ENCODE measurements around the gene ADD2.
"Not testable (repeated sequence)": the region's sequence is repeated elsewhere in the genome, so short reads cannot be mapped to it uniquely, and the experiment has no call there.

Gene ADD2

DNA sequence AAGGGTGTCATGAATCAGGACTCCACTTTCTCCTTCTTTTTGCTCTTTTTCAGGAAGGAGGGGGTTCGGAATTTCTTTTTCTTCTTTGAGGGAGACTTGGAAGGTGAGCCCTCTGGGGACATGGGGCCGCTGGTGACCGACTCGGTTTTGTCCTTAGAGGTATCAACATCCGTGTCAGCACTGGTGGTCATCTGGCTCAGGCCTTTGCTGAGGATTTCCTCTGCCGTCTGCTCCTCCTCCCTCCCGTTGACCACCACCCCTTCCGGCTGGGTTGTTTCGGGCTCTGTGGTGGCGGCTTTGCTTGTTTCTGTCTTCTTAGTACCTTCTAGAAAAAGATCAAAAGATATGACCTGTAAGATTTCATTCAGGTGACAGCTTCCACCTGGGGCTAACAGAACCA is 104.6 kb downstream of the ADD2 start:
- TF ChIP-seq, protein P1, sequence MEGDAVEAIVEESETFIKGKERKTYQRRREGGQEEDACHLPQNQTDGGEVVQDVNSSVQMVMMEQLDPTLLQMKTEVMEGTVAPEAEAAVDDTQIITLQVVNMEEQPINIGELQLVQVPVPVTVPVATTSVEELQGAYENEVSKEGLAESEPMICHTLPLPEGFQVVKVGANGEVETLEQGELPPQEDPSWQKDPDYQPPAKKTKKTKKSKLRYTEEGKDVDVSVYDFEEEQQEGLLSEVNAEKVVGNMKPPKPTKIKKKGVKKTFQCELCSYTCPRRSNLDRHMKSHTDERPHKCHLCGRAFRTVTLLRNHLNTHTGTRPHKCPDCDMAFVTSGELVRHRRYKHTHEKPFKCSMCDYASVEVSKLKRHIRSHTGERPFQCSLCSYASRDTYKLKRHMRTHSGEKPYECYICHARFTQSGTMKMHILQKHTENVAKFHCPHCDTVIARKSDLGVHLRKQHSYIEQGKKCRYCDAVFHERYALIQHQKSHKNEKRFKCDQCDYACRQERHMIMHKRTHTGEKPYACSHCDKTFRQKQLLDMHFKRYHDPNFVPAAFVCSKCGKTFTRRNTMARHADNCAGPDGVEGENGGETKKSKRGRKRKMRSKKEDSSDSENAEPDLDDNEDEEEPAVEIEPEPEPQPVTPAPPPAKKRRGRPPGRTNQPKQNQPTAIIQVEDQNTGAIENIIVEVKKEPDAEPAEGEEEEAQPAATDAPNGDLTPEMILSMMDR (IDR thresholded peaks at IDR 0.05; ENCODE audit: low read depth, low read length), result no peak
- H3K4me3 ChIP-seq (ENCODE audit: low read depth, low read length), result no peak overlapping the region

DNA sequence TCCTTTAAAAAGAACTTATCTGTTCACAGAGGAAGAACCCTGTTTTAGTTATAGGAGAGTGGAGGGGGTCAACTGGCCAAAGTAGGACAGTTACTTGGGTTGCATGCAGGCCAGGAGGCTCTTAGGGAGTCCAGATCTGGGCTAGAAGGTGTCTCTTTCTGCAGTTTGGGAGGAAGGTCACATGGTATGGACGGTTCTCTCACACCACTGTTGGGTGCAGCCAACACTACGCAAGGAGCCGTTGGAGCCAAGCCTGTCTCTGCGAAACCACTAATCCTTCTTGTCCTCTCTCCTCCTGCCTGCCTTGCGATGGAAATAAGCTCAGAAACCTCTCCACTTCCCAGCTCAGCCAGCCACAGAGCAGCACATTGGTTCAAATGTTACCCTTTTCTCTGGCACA is 108.4 kb downstream of the ADD2 start:
- TF ChIP-seq, protein P1 (IDR thresholded peaks at IDR 0.05; ENCODE audit: low read depth, low read length), result no peak
- no peak overlapping the region for H3K4me3 ChIP-seq (ENCODE audit: low read depth, low read length)

DNA sequence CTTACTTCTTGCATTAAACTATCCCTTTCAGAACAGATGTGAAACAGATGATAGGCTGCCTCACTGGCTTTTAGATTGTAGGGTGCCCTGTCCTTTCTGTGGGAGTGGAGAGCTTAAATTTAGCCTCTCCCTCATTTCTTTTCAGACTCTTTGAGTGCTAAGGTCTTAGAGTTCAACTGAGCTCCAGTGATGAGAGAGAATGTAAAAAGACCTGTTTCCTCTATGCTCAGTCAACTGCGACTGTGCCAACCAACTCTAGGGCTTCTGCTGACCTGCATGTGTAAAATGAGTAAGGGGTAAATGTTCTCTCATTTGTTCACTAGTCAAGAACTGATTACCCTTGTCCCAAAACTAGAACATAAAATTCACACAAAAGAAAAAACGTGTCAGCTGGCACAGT is 109.5 kb downstream of the ADD2 start:
- TF ChIP-seq, protein P1 (IDR thresholded peaks at IDR 0.05; ENCODE audit: low read depth, low read length), result no peak
- H3K4me3 ChIP-seq (ENCODE audit: low read depth, low read length), result no peak overlapping the region

DNA sequence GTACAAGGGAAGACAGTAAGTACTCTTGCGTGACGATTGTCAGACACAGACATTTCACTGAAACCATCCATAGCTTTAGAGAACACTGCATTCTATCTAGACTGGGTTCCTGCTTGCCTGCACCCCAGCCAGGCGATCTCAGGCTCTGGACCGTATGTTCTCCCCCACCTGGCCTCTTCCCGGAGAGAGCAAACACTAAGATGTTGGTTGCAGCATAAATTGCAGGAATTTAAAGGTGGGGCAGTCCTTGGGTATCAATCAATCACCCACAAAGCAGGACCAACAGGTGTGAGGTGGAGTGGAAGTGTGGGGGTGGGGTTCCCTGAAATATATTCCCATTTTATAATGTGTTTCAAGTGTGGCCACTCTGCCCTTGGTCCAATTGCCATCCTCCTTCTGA is 110.8 kb downstream of the ADD2 start:
- TF ChIP-seq, protein P1 (IDR thresholded peaks at IDR 0.05; ENCODE audit: low read depth, low read length), result no peak

DNA sequence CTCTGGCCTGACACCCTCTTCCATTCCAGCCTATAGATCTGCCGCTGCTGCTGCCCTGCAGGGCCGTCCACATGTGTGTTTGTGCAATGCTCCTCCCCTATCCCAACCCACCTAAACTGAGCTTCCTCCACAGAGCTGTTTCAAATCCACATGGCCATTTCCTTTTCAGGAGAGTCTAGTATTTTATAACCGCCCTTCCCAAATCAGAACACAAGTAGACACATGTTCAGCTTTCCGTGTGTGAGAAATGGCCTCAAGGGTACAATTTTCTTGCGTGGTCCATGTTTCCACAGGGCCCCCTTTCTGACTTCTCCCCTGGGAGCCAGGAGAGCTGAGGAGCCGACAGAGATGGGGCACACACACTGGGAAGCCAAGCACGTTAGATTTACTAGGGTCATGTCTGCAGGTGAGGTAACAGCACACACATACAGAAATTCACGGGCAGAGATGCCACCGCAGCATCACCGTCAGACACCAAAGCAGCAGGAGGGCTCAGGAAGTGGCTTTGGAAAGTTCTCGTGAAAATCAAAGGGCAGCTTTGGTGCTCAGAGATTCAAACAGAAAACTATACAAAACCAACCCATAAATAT is 111.5 kb downstream of the ADD2 start:
- TF ChIP-seq, protein P1 (IDR thresholded peaks at IDR 0.05; ENCODE audit: low read depth, low read length), result no peak
- H3K4me3 ChIP-seq (ENCODE audit: low read depth, low read length), result no peak overlapping the region

More for the DNA sequence above, 110.8 kb downstream of the ADD2 start:
- no peak overlapping the region for H3K4me3 ChIP-seq (ENCODE audit: low read depth, low read length)

DNA sequence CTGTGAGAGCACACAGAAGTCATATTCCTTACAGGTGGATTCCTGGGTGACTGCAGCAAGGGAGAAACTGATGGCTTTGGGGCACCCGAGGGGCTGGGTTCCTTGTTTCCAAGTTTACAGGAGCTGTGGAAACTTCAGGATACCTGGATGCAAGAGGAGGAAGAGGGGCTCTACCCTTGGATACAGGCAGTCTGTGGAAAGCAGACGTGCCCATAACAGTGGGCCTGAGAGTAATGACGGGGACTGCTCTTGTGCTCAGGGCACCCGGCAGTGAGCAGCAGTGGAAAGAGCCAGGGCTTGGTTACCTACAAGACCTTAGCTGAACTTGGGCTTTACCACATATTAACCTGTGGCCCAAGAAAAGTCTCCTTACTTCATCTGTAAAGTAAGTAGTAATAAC is 112.2 kb downstream of the ADD2 start:
- TF ChIP-seq, protein P1 (IDR thresholded peaks at IDR 0.05; ENCODE audit: low read depth, low read length), result no peak
- H3K4me3 ChIP-seq (ENCODE audit: low read depth, low read length), result no peak overlapping the region

DNA sequence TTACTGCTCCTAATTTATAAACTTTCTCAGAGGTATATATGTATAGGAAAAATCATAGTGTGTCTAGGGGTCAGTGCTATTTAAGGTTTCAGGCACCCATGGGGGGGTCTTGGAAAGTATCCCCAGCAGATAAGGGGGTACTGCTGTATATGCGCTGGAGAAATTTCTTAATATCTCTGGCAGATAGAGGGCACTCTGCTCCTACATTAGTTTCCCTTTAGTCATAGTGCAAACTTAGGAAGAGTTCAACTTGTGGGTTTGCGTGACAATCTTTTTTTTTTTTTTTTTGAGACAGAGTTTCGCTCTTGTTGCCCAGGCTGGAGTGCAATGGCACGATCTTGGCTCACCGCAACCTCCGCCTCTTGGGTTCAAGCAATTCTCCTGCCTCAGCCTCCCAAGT is 112.8 kb downstream of the ADD2 start:
- H3K4me3 ChIP-seq (ENCODE audit: low read depth, low read length), result not testable (repeated sequence)

DNA sequence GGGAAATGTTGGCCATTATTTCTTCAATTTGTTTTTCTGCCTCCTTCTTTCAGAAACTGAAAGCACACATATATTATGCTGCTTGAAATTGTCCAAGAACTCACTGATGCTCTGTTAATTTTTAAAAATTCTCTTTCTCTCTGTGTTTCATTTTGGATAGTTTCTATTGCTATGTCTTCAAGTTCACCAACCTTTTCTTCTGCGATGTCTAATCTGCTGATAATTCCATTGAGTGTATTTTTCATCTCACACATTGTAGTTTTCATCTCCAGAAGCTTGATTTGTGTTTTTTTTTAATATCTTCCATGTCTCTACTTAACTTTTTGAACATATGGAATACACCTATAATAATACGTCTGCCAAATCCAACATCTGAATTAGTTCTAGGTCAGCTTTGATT is 116.3 kb downstream of the ADD2 start:
- H3K4me3 ChIP-seq (ENCODE audit: low read depth, low read length), result no peak overlapping the region
- TF ChIP-seq, protein P1 (IDR thresholded peaks at IDR 0.05; ENCODE audit: low read depth, low read length), result no peak
